Caco-2 (cell line): ENCODE results near the gene GET3. TPM values are rescaled to one million over a fixed set of nuclear protein-coding genes. Genes with fewer than 3 reads are reported as not detected.
A peak's percentile ranks its signal among the peaks of the same experiment; 100 is the strongest.

Source experiments
- BruUV-seq: library from RNA; stranded (reverse); fragments of 400-500 nt; replicated peaks from 2 replicates; lab custom pipeline; 2021; lab: Mats Ljungman, UMichigan
- CTCF ChIA-PET: fragments of 300-600 bp; sonication (Branson Sonifier 250); formaldehyde crosslinking; loops from one replicate; lab custom pipeline; 2022; ENCODE audit warnings: antibody characterized with exemption; lab: Charles Lee
- POLR2A ChIA-PET: fragments of 300-600 bp; sonication (Branson Sonifier 250); formaldehyde crosslinking; loops from one replicate; lab custom pipeline; 2022; ENCODE audit warnings: antibody characterized with exemption; lab: Charles Lee
- DNase-seq, 2 experiments: peaks; one replicate each; pipeline versions ENCODE4 v3.0.0 to v3.0.0-alpha.2; 2020 to 2022
- H3K27me3 ChIP-seq: replicated peaks from 2 replicates; pipeline ENCODE4 v1.6.0; 2011; ENCODE audit warnings: low read length; ENCODE audit not compliant: control insufficient read depth, insufficient read depth
- H3K36me3 ChIP-seq: 2 replicates; pipeline ENCODE4 v1.5.1; 2011; ENCODE audit warnings: low read length; ENCODE audit not compliant: control insufficient read depth, insufficient read depth
- H3K4me1 ChIP-seq: fragments of 250-450 bp; sonication (Bioruptor Pico); 2 replicates; pipeline ENCODE4 v1.5.1; 2020; ENCODE audit warnings: mild to moderate bottlenecking
- H3K4me3 ChIP-seq: 2 replicates; pipeline ENCODE4 v1.5.1; 2011; ENCODE audit warnings: low read depth, mild to moderate bottlenecking, control low read depth, low read length
- H3K9me3 ChIP-seq: fragments of 250-450 bp; sonication (Bioruptor Pico); 2 replicates; pipeline ENCODE4 v1.5.1; 2020; ENCODE audit warnings: mild to moderate bottlenecking, moderate library complexity
- H3K27ac Mint-ChIP-seq: one replicate; pipeline ENCODE4 v1.8.0; 2022; ENCODE audit warnings: mixed read lengths; ENCODE audit not compliant: unreplicated experiment
- H3K27me3 Mint-ChIP-seq: one replicate; pipeline ENCODE4 v1.8.0; 2022; ENCODE audit warnings: mixed read lengths; ENCODE audit not compliant: insufficient read depth, unreplicated experiment
- H3K36me3 Mint-ChIP-seq: one replicate; pipeline ENCODE4 v1.8.0; 2022; ENCODE audit warnings: mild to moderate bottlenecking, mixed read lengths; ENCODE audit not compliant: insufficient read depth, unreplicated experiment
- H3K4me1 Mint-ChIP-seq: one replicate; pipeline ENCODE4 v1.8.0; 2022; ENCODE audit warnings: low read depth, mixed read lengths; ENCODE audit not compliant: unreplicated experiment
- H3K4me3 Mint-ChIP-seq: one replicate; pipeline ENCODE4 v1.8.0; 2022; ENCODE audit warnings: mild to moderate bottlenecking, moderate library complexity, mixed read lengths; ENCODE audit not compliant: unreplicated experiment
- H3K9me3 Mint-ChIP-seq: one replicate; pipeline ENCODE4 v1.8.0; 2022; ENCODE audit warnings: mixed read lengths; ENCODE audit not compliant: unreplicated experiment
- CTCF ChIP-seq, 2 experiments: fragments of 200-600 bp in 1 of 2; IDR thresholded peaks; 1 replicate in 1 of 2; 2 replicates in 1 of 2; pipeline versions ENCODE4 v1.5.1 to v1.8.0; 2011 to 2022; ENCODE audit warnings: antibody characterized with exemption in 1 of 2, control low read depth in 1 of 2, inconsistent platforms in 1 of 2, low read depth in 1 of 2, low read length in 1 of 2, mild to moderate bottlenecking in 1 of 2, moderate library complexity in 1 of 2; ENCODE audit not compliant: insufficient read depth in 1 of 2, severe bottlenecking in 1 of 2, unreplicated experiment in 1 of 2
- intact Hi-C: fragments of 100-400 bp; cut with micrococcal nuclease; formaldehyde crosslinking; loops from one replicate; pipeline ENCODE4 v1.10.0; 2022; ENCODE audit not compliant: unreplicated experiment
- total RNA-seq: library from RNA; stranded (reverse); gene quantifications from 2 replicates; pipeline ENCODE4 v1.2.3, GENCODE V29; 2022

GET3 gene
- total RNA-seq, 1 experiment from 2014 or later, result 57.1 TPM

- H3K9me3 ChIP-seq, result no peaks in the 10 kb centered on the region
- no peak for DNase-seq
- Mint-ChIP-seq H3K9me3 (no peaks in the 10 kb centered on the region), H3K4me1 (peaks cover 6% of the 10 kb centered on the region), H3K27ac (no peak overlapping the region), H3K27me3 (no peaks in the 10 kb centered on the region), H3K4me3 (no peak overlapping the region), H3K36me3 (peaks cover 6% of the 10 kb centered on the region)
- no peak for TF ChIP-seq CTCF (IDR thresholded peaks at IDR 0.05; ENCODE audit: insufficient read depth in 1 of 2, low read depth in 1 of 2, low read length in 1 of 2, severe bottlenecking in 1 of 2, unreplicated experiment in 1 of 2)
- peak overlapping the region; percentile 50 for H3K4me3 ChIP-seq
- H3K4me1 ChIP-seq, result peaks cover 32% of the 10 kb centered on the region
- ChIA-PET POLR2A (interaction anchor here (1.3 kb wide), 1 partner anchor 10 kb away, joined by 36 read pairs; the partner anchor contains the start of gene JUNB), CTCF (interaction anchor here (0.7 to 1.0 kb wide), 2 partner anchors 24 to 66 kb away, joined by 3 to 4 read pairs; partner anchors contain the start of gene RNASEH2A)
- intact Hi-C loops, result loop anchor here (1.0 kb wide), 1 partner anchor 8 kb away; no protein-coding TSS in a partner anchor
- no TSS peak for BruUV-seq
- H3K27me3 ChIP-seq, result no peaks in the 10 kb centered on the region
- H3K36me3 ChIP-seq, result no peaks in the 10 kb centered on the region
These were observed 44.8 kb downstream of the GET3 start for GRCh38 chr19:12782174-12782423.

- peaks cover 6% of the 10 kb centered on the region for H3K4me1 Mint-ChIP-seq
- no peak for TF ChIP-seq CTCF (IDR thresholded peaks at IDR 0.05; ENCODE audit: insufficient read depth in 1 of 2, low read depth in 1 of 2, low read length in 1 of 2, severe bottlenecking in 1 of 2, unreplicated experiment in 1 of 2)
- intact Hi-C loops, result loop anchor here (1.0 kb wide), 1 partner anchor 8 kb away; no protein-coding TSS in a partner anchor
- CTCF ChIA-PET, result interaction anchor here (0.7 to 1.0 kb wide), 3 partner anchors 10 to 65 kb away, joined by 3 to 4 read pairs (median 4); partner anchors contain the start of gene RNASEH2A
- H3K27me3 Mint-ChIP-seq, result no peaks in the 10 kb centered on the region
- peaks cover 32% of the 10 kb centered on the region for H3K4me1 ChIP-seq
- H3K9me3 Mint-ChIP-seq, result no peaks in the 10 kb centered on the region
- H3K9me3 ChIP-seq, result no peaks in the 10 kb centered on the region
- DNase-seq, result peak; percentile 81 to 83
- peaks cover 6% of the 10 kb centered on the region for H3K36me3 Mint-ChIP-seq
- H3K4me3 ChIP-seq, result peak overlapping the region; percentile 50
- H3K27ac Mint-ChIP-seq, result no peak overlapping the region
- POLR2A ChIA-PET, result interaction anchor here (1.3 kb wide), 1 partner anchor 10 kb away, joined by 36 read pairs; the partner anchor contains the start of gene JUNB
- H3K27me3 ChIP-seq, result no peaks in the 10 kb centered on the region
- no peak overlapping the region for H3K4me3 Mint-ChIP-seq
- no TSS peak for BruUV-seq
- H3K36me3 ChIP-seq, result no peaks in the 10 kb centered on the region
These were observed 45.4 kb downstream of the GET3 start for GRCh38 chr19:12782424-12783290.

GRCh38 chr19:12783291-12783848, 46.1 kb downstream of the GET3 start:
- H3K27me3 Mint-ChIP-seq, result no peaks in the 10 kb centered on the region
- Histone ChIP-seq H3K4me1 (peaks cover 40% of the 10 kb centered on the region), H3K4me3 (peak overlapping the region; percentile 50), H3K36me3 (no peaks in the 10 kb centered on the region), H3K27me3 (no peaks in the 10 kb centered on the region), H3K9me3 (no peaks in the 10 kb centered on the region)
- intact Hi-C loops, result no loop called here
- peaks cover 8% of the 10 kb centered on the region for H3K4me1 Mint-ChIP-seq
- H3K36me3 Mint-ChIP-seq, result peaks cover 2% of the 10 kb centered on the region
- H3K27ac Mint-ChIP-seq, result no peak overlapping the region
- H3K4me3 Mint-ChIP-seq, result no peak overlapping the region
- no peaks in the 10 kb centered on the region for H3K9me3 Mint-ChIP-seq
- no peak for TF ChIP-seq CTCF (IDR thresholded peaks at IDR 0.05; ENCODE audit: insufficient read depth in 1 of 2, low read depth in 1 of 2, low read length in 1 of 2, severe bottlenecking in 1 of 2, unreplicated experiment in 1 of 2)
- TSS peak; percentile 28 for BruUV-seq
- DNase-seq, result no peak
- POLR2A ChIA-PET, result interaction anchor here (1.3 kb wide), 1 partner anchor 9 kb away, joined by 36 read pairs; the partner anchor contains the start of gene JUNB
- CTCF ChIA-PET, result interaction anchor here (0.8 kb wide), 1 partner anchor 10 kb away, joined by 4 read pairs; no protein-coding TSS in a partner anchor
